Activated B cell treated with CpG ODN at 0.5 μM for 24 hours (primary cell): ENCODE data around the gene HS6ST1. TPM values are rescaled to one million over a fixed set of nuclear protein-coding genes. Genes with fewer than 3 reads are reported as not detected.

ENCODE experiments used
- ATAC-seq: fragments of 200-7000 bp; cut with Tn5 transposase; one replicate; pipeline ENCODE4 v1.10.0; 2021; ENCODE audit warnings: low read depth, mild to moderate bottlenecking, moderate library complexity
- CTCF ChIA-PET: fragments of 350-600 bp; sonication (Branson Sonifier 250); formaldehyde crosslinking; loops from one replicate; lab custom pipeline; 2021; ENCODE audit warnings: antibody characterized with exemption; lab: Charles Lee
- POLR2A ChIA-PET: fragments of 350-600 bp; sonication (Branson Sonifier 250); formaldehyde crosslinking; loops from one replicate; lab custom pipeline; 2021; ENCODE audit warnings: antibody characterized with exemption; lab: Charles Lee
- DNase-seq: peaks from one replicate; pipeline ENCODE4 v3.0.0; 2022
- H3K27ac Mint-ChIP-seq: one replicate; pipeline ENCODE4 v1.8.0; 2020; ENCODE audit warnings: mixed read lengths
- H3K27me3 Mint-ChIP-seq: one replicate; pipeline ENCODE4 v1.8.0; 2021; ENCODE audit warnings: mixed read lengths
- H3K36me3 Mint-ChIP-seq: one replicate; pipeline ENCODE4 v1.8.0; 2021; ENCODE audit warnings: low read depth, mixed read lengths
- H3K4me1 Mint-ChIP-seq: one replicate; pipeline ENCODE4 v1.8.0; 2021; ENCODE audit warnings: mixed read lengths
- H3K4me3 Mint-ChIP-seq: one replicate; pipeline ENCODE4 v1.8.0; 2020; ENCODE audit warnings: mild to moderate bottlenecking, mixed read lengths
- H3K9me3 Mint-ChIP-seq: one replicate; pipeline ENCODE4 v1.8.0; 2020; ENCODE audit warnings: mixed read lengths
- intact Hi-C: fragments of 100-400 bp; cut with micrococcal nuclease; formaldehyde crosslinking; loops from one replicate; pipeline ENCODE4 v1.15.1; 2024
- total RNA-seq: library from RNA; stranded (reverse); gene quantifications from 2 replicates; pipeline ENCODE4 v1.2.3, GENCODE V29; 2022
- TF ChIP-seq, protein P1 (sequence below): fragments of 200-600 bp; IDR thresholded peaks from one replicate; pipeline ENCODE4 v1.8.0; 2022; ENCODE audit warnings: antibody characterized with exemption, mild to moderate bottlenecking

Gene HS6ST1
- total RNA-seq, 1 donor from 2014 or later = 16.9 TPM

DNA sequence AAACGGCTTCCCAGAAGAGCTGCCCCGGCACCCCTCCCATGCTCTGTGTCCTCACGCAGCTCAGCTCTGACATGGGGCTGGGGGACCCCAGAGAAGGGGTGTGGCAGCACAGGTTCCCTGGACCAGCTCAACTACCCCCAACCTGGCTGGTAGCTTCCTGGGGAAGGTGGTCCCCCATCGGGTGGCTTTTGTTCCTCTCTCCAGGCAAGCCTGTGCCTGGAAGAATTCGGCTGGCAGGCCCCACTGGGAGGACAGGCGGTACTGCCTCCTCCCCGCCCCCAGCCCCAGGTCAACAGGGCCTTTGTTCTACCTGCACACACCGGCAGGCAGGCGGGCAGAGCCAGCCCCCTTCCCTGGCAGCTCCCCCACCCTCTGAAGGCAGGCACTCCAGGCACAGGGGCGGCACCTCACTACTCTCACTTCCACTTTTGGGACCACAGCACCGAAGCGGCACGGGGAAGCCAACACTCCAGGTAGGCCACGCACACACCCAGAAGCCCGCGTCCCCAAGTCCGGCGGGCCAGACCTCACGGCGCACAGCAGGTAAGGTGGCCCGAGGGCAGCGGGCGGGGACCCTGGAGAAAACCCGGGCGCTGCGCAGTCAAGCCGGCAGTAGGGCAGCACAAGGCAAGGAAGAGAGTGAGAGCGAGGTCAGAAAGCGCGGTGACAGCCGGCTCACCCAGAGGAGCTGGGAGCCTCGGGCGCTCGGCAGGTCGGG, 1.3 kb downstream of the HS6ST1 start:
- intact Hi-C loops = loop anchor here (1.0 to 10.0 kb wide), 9 partner anchors 12 to 1865 kb away; partner anchors contain the start of genes GYPC, MZT2B, SMPD4 and UGGT1
- H3K4me1 Mint-ChIP-seq = peaks cover 45% of the 10 kb centered on the region
- peak overlapping the region; percentile 92 for H3K4me3 Mint-ChIP-seq
- TF ChIP-seq, protein P1, sequence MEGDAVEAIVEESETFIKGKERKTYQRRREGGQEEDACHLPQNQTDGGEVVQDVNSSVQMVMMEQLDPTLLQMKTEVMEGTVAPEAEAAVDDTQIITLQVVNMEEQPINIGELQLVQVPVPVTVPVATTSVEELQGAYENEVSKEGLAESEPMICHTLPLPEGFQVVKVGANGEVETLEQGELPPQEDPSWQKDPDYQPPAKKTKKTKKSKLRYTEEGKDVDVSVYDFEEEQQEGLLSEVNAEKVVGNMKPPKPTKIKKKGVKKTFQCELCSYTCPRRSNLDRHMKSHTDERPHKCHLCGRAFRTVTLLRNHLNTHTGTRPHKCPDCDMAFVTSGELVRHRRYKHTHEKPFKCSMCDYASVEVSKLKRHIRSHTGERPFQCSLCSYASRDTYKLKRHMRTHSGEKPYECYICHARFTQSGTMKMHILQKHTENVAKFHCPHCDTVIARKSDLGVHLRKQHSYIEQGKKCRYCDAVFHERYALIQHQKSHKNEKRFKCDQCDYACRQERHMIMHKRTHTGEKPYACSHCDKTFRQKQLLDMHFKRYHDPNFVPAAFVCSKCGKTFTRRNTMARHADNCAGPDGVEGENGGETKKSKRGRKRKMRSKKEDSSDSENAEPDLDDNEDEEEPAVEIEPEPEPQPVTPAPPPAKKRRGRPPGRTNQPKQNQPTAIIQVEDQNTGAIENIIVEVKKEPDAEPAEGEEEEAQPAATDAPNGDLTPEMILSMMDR = no peak
- no peaks in the 10 kb centered on the region for H3K9me3 Mint-ChIP-seq
- ATAC-seq = peak; percentile 66
- peaks cover 16% of the 10 kb centered on the region for H3K36me3 Mint-ChIP-seq
- peak overlapping the region; percentile 85 for H3K27ac Mint-ChIP-seq
- ChIA-PET CTCF (interaction anchor here (0.6 to 1.1 kb wide), 2 partner anchors 139 to 1079 kb away, joined by 3 read pairs; no protein-coding TSS in a partner anchor), POLR2A (interaction anchor here (0.5 to 1.6 kb wide), 5 partner anchors 9 to 1864 kb away, joined by 3 to 8 read pairs (median 5); partner anchors contain the start of genes SMPD4 and UGGT1)
- H3K27me3 Mint-ChIP-seq = no peaks in the 10 kb centered on the region
- peak; percentile 73 for DNase-seq

DNA sequence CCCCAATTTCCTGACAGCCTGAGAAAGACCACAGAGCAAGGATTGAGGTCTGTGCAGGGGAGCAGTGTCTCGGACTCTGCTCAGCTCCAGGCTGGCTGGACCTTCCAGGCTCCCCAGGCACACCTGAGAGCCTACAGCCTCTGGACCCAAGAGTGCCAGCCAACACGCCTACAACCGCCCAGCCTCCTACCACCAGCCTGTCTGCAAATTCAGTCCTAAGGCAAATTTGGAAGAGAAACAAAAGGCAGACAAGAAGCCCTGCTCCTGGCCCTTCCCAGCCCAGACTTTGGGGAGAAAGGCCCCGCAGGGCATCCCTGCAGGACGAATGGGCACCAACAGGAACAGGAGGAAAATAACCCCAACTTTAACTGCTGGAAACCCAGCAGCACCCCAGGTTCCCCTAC, 1.9 kb downstream of the HS6ST1 start:
- Mint-ChIP-seq H3K4me3 (peak overlapping the region; percentile 92), H3K36me3 (peaks cover 16% of the 10 kb centered on the region), H3K27me3 (no peaks in the 10 kb centered on the region), H3K27ac (no peak overlapping the region), H3K9me3 (no peaks in the 10 kb centered on the region), H3K4me1 (peaks cover 47% of the 10 kb centered on the region)
- ChIA-PET POLR2A (interaction anchor here (0.5 to 1.6 kb wide), 5 partner anchors 10 to 1865 kb away, joined by 3 to 8 read pairs (median 5); partner anchors contain the start of genes SMPD4 and UGGT1), CTCF (no interaction called here)
- TF ChIP-seq, protein P1 = no peak
- DNase-seq (no peak), ATAC-seq (no peak)
- intact Hi-C loops = loop anchor here (1.0 to 10.0 kb wide), 9 partner anchors 11 to 1866 kb away; partner anchors contain the start of genes GYPC, MZT2B, SMPD4 and UGGT1

DNA sequence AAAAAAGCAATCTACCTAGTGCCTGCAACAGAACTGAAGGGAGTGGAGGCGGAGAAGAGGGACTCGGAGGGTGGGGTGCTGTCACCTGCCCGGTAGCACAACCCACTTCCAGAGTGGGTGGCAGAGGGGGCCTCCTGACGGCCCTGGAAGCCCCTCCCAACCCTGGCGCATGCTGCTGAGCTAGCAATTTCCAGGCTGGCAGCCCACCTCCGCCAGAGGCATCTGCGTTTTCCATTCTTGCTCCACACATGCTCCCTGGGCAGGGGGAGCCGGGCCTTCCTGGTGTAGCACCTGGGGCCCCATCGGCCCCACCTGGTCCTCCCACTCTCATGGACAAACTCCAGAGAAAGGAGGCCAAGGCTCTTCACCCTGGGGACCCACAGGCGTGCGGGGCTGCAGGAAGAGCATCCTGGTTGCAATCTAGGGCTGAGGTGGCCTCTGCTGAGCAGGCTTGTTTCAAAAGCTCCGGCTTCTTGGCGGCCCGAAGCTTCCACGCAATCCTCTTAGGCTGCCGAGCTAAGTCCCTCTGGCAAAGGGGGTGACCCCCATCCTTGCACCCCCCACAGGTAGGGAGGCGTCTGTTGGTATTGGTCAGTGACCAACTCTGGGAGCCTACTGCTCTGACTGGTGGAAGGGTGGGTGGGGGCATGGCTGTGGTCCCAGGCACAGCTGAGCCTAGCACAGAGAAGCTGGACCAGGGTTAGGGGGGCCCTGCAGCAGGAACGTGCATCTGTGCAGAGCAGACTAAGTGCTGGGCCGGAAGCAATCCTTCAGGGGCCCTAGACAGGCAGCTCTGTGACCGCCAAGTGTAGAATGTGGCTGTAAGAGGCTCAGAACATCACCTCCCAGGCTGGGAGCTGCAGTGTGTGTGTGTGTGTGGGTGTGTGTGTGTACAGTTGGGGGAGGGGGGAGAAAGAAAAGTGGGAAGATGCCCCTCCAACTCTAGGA, 2.6 kb downstream of the HS6ST1 start:
- POLR2A ChIA-PET = interaction anchor here (1.0 kb wide), 1 partner anchor 15 kb away, joined by 3 read pairs; no protein-coding TSS in a partner anchor
- peaks cover 17% of the 10 kb centered on the region for H3K36me3 Mint-ChIP-seq
- no peaks in the 10 kb centered on the region for H3K9me3 Mint-ChIP-seq
- intact Hi-C loops = loop anchor here (2.0 to 10.0 kb wide), 6 partner anchors 84 to 1866 kb away; partner anchors contain the start of genes GYPC, MZT2B, SMPD4 and UGGT1
- no peak overlapping the region for H3K27ac Mint-ChIP-seq
- H3K27me3 Mint-ChIP-seq = no peaks in the 10 kb centered on the region
- DNase-seq = no peak
- ATAC-seq = no peak
- CTCF ChIA-PET = no interaction called here
- TF ChIP-seq, protein P1 = no peak
- peaks cover 41% of the 10 kb centered on the region for H3K4me1 Mint-ChIP-seq
- peak overlapping the region; percentile 92 for H3K4me3 Mint-ChIP-seq

DNA sequence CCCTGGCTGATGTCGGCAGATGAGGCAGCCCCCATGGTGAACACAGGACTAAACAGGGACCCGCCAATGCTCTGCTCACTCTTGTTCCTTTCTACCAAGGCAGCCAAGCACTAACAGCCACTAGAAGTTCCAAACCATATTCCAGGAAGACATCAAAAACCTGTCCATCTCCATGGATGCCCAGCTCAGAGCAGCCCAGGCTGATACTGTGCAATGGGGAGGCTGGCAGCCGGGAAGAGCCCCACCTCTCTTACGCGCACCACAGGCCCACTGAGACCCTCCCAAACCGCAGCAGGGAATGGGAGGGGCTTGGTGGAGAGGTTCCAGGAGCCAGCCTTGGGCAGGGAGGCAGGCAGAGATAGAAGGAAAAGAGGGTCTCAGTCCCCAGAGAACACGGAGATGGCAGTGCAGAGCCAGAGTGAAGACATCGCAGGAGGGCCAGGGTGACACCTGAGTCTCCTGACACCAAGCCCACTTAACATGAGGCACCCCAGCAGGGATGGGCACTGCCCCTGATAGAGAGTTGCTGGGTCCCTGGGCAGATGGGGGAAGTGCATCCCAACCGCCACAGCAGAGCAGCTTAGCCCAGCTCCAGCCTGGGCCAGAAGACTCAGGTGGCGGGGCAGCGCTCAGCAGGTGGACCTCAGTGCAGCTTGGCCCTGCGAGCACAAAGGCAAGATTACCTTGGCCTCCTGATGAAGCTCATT, 3.4 kb downstream of the HS6ST1 start:
- ChIA-PET POLR2A (interaction anchor here (1.0 kb wide), 1 partner anchor 14 kb away, joined by 3 read pairs; no protein-coding TSS in a partner anchor), CTCF (no interaction called here)
- DNase-seq (no peak), ATAC-seq (no peak)
- TF ChIP-seq, protein P1 = no peak
- Mint-ChIP-seq H3K9me3 (no peaks in the 10 kb centered on the region), H3K36me3 (peaks cover 17% of the 10 kb centered on the region), H3K27ac (no peak overlapping the region), H3K27me3 (no peaks in the 10 kb centered on the region), H3K4me1 (peaks cover 40% of the 10 kb centered on the region), H3K4me3 (peak overlapping the region; percentile 11)
- intact Hi-C loops = loop anchor here (5.0 to 10.0 kb wide), 5 partner anchors 83 to 1867 kb away; partner anchors contain the start of genes MZT2B, SMPD4 and UGGT1
